IgD-negative memory B cell (primary cell): ENCODE measurements around the gene NFATC3. TPM values are rescaled to one million over a fixed set of nuclear protein-coding genes. Genes with fewer than 3 reads are reported as not detected.

Experiments
- H3K27ac Mint-ChIP-seq, 3 donors: one replicate each; pipeline ENCODE4 v1.8.0; 2020 to 2022; ENCODE audit warnings: mild to moderate bottlenecking in 3 of 3, mixed read lengths in 3 of 3, moderate library complexity in 1 of 3
- H3K27me3 Mint-ChIP-seq: one replicate; pipeline ENCODE4 v1.8.0; 2021; ENCODE audit warnings: mixed read lengths
- H3K36me3 Mint-ChIP-seq: one replicate; pipeline ENCODE4 v1.8.0; 2020; ENCODE audit warnings: mild to moderate bottlenecking, mixed read lengths
- H3K4me1 Mint-ChIP-seq, 3 donors: one replicate each; pipeline ENCODE4 v1.8.0; 2020 to 2022; ENCODE audit warnings: mixed read lengths in 3 of 3, mild to moderate bottlenecking in 1 of 3
- H3K4me3 Mint-ChIP-seq, 4 donors: one replicate each; pipeline ENCODE4 v1.8.0; 2020 to 2022; ENCODE audit warnings: mild to moderate bottlenecking in 4 of 4, mixed read lengths in 4 of 4, moderate library complexity in 3 of 4
- H3K9me3 Mint-ChIP-seq, 3 donors: one replicate each; pipeline ENCODE4 v1.8.0; 2020 to 2021; ENCODE audit warnings: mixed read lengths in 3 of 3, mild to moderate bottlenecking in 1 of 3
- polyA plus RNA-seq: library from polyadenylated mRNA; unstranded; fragments of 300-500 nt; fragmentation: Illumina TruSeq; gene quantifications from one replicate; pipeline ENCODE4 v1.2.3, GENCODE V29; 2021

The NFATC3 gene
- polyA plus RNA-seq, 1 donor from 2014 or later, result 47.2 TPM

DNA sequence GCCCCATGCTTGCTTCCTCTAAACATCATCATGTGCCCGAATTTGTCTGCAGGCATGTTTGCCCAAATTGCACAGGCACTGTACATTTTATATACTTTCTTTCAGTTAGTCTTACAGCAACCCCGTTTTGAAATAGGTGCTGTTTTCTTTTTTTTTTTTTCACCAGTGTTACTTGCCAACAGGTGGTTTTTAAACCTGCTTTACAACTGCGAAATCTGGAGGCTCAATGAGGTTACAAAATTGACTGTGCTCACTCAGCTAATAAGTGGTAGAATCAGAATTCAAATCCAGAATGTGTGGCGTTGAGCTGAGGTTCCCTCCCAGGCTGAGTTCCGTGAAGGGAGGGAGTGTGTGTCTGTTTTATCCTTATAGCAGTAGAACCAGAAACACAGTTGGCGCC lies 165.8 kb downstream of the NFATC3 start:
- Mint-ChIP-seq H3K27ac (no peak overlapping the region), H3K4me3 (no peak overlapping the region), H3K4me1 (peaks cover 4 to 11% (median 8%) of the 10 kb centered on the region in 3 donors)

DNA sequence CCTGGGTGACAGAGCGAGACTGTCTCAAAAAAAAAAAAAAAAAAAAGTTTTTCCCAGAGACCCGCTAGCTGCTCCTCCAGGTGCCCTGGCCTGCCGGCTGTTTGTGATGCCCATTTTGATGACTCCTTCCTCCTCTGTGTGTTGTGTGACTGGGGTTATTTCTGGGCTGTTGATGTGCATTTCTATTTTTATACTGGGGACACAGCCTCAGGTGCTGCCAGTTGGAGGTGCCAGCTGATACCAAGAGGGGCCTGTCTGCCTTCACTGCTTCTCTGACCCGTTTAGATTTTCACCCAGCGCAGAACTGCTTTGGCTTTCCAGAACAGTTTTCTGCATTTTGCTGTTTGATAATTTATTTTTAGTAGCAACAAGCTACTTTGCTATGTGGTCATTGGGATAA lies 166.7 kb downstream of the NFATC3 start:
- Mint-ChIP-seq H3K9me3 (no peaks in the 10 kb centered on the region), H3K4me1 (peaks cover 2 to 6% (median 4%) of the 10 kb centered on the region in 3 donors), H3K27ac (no peak overlapping the region), H3K27me3 (no peaks in the 10 kb centered on the region), H3K36me3 (peaks cover 4% of the 10 kb centered on the region), H3K4me3 (peak overlapping the region in 1 of 4 donors; percentile 71)

More for the DNA sequence above, 165.8 kb downstream of the NFATC3 start:
- no peaks in the 10 kb centered on the region for H3K9me3 Mint-ChIP-seq
- peaks cover 4% of the 10 kb centered on the region for H3K36me3 Mint-ChIP-seq
- H3K27me3 Mint-ChIP-seq, result no peaks in the 10 kb centered on the region

DNA sequence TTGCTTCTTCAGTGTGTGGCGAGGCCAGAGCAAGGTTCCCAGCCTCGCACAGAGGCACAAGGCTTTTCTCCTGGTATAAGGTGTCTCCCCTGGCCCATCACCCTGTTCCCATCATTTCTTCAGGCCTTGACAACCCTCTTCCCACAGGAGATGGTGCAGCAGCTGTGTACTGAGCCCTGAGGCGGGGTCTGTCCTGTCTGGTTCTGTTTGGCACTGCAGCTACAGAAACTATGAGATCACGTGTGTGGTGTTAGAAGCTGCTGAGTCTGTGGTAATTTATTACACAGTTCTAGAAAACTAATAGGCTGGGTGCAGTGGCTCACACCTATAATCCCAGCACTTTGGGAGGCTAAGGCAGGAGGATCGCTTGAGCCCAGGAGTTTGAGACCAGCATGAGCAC lies 167.2 kb downstream of the NFATC3 start:
- Mint-ChIP-seq H3K4me3 (peak overlapping the region in 1 of 4 donors; percentile 71), H3K9me3 (no peaks in the 10 kb centered on the region), H3K27me3 (no peaks in the 10 kb centered on the region), H3K4me1 (peaks cover 5 to 8% (median 7%) of the 10 kb centered on the region in 3 donors), H3K27ac (no peak overlapping the region), H3K36me3 (peaks cover 4% of the 10 kb centered on the region)

DNA sequence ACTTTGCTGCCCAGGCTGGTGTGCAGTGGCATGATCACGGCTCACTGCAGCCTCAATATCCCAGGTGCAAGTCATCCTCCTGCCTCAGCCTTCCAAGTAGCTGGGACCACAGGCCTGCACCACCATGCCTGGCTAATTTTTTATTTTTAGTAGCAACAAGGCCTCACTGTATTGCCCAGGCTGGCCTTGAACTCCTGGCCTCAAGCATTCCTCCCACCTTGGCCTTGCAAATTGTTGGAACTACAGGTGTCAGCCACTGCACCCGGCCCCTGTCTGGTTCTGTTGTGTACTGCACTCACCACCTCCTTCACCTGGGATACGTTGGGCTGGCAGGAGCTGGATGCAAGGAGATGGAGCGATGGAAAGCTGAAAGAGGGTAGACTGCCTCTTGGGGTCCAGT lies 168.6 kb downstream of the NFATC3 start:
- Mint-ChIP-seq H3K4me3 (no peak overlapping the region), H3K27ac (no peak overlapping the region), H3K36me3 (peaks cover 4% of the 10 kb centered on the region), H3K9me3 (no peaks in the 10 kb centered on the region), H3K27me3 (no peaks in the 10 kb centered on the region), H3K4me1 (peaks cover 10 to 16% (median 13%) of the 10 kb centered on the region in 3 donors)

DNA sequence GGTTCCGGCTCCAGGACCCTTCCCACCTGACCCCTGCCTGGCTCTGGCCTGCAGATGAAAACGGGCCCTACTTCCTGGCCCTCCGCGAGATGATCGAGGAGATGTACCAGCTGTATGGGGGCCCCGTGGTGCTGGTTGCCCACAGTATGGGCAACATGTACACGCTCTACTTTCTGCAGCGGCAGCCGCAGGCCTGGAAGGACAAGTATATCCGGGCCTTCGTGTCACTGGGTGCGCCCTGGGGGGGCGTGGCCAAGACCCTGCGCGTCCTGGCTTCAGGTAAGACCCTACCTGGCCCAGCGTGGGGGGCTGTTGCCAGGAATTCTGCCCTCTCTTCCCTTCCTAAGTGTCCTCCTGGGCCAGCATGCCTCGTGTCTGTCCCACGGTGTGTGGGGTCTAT lies 170.5 kb downstream of the NFATC3 start:
- Mint-ChIP-seq H3K4me3 (no peak overlapping the region), H3K9me3 (no peaks in the 10 kb centered on the region), H3K27ac (no peak overlapping the region), H3K27me3 (no peaks in the 10 kb centered on the region), H3K36me3 (peaks cover 6% of the 10 kb centered on the region), H3K4me1 (peaks cover 10 to 17% (median 13%) of the 10 kb centered on the region in 3 donors)

DNA sequence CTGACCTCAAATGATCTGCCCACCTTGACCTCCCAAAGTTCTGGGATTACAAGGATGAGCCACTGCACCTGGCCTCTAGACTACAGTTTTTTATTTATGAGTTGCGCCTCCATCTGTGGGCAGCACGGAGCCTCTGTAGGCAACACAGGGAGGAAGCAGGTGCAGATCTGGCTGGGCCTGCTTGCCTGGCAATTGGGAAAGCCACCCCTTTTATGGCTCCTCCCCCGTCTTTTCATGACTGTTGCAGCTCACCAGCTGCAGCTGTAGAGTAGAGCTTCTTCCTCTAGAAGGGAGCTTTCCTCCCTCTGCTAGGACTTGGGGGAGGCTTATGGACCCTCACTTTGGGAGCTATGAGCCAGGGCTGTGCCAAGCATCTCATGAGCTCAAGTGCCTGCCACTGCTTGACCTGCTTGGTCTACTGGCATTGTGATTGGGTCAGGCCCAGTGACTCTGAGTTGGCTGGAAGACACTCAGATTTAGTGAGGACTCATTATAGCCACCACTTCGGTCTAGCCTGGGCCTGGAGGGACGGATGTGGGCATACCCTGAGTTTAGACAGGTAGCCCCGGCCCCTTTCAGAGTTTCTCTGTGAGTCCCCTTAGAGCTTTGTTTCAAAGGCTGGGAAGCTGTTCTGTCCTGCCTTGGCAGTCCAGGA lies 172.2 kb downstream of the NFATC3 start:
- Mint-ChIP-seq H3K27me3 (no peaks in the 10 kb centered on the region), H3K27ac (peak overlapping the region; percentile 16 to 89 (median 47)), H3K9me3 (no peaks in the 10 kb centered on the region), H3K4me3 (peak overlapping the region in 3 of 4 donors; percentile 41 to 56 (median 51)), H3K36me3 (peaks cover 5% of the 10 kb centered on the region), H3K4me1 (peaks cover 12 to 21% (median 15%) of the 10 kb centered on the region in 3 donors)

DNA sequence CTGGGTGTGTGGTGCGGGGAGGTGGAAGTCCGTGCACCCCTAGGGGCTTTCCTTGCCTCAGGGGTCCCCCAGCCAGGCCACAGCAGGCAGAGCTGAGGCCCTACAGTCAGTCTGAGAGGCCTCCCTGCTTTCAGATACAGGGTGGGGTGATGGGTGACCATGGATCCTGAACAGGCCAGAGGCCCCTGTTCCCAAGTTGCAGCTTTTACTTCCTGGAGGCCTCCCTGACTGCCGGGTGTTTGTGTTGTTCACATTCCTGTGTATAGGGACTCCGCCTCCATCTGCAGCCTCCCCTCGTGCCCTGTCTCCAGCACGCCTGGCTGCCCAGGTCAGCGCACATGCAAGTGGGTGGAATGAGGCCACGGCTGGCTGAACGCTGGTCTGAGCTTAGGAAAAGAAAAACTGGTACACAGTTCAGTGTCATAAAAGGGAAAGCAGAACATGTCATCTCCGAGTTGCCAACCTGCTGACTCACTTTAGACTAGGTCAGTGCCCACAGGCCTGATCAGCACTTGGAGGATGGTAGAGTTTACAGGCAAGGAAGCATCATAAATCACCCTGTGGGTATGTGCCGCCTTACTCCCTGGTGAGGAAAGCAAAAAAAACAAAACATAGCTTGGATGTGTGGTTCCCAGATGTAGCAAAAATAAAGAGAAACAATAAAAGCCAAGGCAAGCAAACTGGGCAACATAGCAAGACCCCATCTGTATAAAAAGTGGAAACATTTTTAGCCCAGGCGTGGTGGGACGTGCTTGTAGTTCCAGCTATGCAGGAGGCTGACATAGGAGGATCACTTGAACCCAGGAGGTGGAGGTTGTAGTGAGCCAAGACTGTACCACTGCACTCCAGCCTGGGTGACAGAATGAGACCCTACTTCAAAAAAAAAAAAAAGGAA lies 173.0 kb downstream of the NFATC3 start:
- no peaks in the 10 kb centered on the region for H3K27me3 Mint-ChIP-seq
- peak overlapping the region; percentile 16 to 89 (median 47) for H3K27ac Mint-ChIP-seq
- H3K36me3 Mint-ChIP-seq, result peaks cover 4% of the 10 kb centered on the region
- peak overlapping the region in 2 of 4 donors; percentile 57 to 82 for H3K4me3 Mint-ChIP-seq
- peaks cover 12 to 21% (median 15%) of the 10 kb centered on the region in 3 donors for H3K4me1 Mint-ChIP-seq
- no peaks in the 10 kb centered on the region for H3K9me3 Mint-ChIP-seq

DNA sequence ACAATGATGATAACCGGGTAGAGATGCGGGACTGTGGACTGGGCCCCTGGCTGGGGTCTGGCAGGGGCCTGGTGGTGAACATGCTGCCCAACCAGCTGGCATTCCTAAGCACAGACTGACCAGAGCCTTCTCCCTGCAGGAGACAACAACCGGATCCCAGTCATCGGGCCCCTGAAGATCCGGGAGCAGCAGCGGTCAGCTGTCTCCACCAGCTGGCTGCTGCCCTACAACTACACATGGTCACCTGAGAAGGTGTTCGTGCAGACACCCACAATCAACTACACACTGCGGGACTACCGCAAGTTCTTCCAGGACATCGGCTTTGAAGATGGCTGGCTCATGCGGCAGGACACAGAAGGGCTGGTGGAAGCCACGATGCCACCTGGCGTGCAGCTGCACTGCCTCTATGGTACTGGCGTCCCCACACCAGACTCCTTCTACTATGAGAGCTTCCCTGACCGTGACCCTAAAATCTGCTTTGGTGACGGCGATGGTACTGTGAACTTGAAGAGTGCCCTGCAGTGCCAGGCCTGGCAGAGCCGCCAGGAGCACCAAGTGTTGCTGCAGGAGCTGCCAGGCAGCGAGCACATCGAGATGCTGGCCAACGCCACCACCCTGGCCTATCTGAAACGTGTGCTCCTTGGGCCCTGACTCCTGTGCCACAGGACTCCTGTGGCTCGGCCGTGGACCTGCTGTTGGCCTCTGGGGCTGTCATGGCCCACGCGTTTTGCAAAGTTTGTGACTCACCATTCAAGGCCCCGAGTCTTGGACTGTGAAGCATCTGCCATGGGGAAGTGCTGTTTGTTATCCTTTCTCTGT lies 174.0 kb downstream of the NFATC3 start:
- no peaks in the 10 kb centered on the region for H3K9me3 Mint-ChIP-seq
- peaks cover 2% of the 10 kb centered on the region for H3K36me3 Mint-ChIP-seq
- no peak overlapping the region for H3K27ac Mint-ChIP-seq
- H3K4me3 Mint-ChIP-seq, result peak overlapping the region in 1 of 4 donors; percentile 57
- peaks cover 17 to 29% (median 17%) of the 10 kb centered on the region in 3 donors for H3K4me1 Mint-ChIP-seq
- no peaks in the 10 kb centered on the region for H3K27me3 Mint-ChIP-seq

DNA sequence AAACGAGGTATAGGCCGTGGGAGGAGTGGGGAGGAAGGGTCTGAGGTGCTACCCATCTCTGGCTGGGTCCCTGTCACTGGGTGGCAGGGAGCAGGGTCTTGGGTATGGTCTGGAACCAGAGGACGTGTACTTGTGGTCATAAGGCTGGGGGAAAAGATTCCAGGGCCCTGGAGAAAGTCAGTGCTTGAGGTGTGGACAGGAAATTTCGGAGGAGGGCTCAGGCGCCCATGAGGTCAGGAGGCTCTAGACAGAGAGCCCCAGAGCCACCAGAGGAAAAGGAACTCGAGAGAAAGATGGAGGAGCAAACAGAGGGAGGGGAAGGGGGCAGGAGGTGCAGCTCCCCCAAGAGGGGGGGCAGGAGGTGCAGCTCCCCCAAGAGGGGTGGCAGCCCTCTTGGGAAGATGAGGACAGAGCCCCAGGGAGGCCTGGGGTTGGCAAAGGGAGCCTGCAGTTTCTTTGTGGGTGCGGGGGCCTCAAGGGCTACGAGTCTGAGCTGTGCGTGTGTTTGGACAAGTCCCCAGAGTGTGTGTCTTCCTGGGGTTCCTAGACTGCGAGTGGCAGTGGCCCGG lies 178.5 kb downstream of the NFATC3 start:
- Mint-ChIP-seq H3K27me3 (no peaks in the 10 kb centered on the region), H3K4me3 (peak overlapping the region; percentile 90 to 99 (median 95)), H3K27ac (peak overlapping the region; percentile 96 to 98 (median 97)), H3K36me3 (peaks cover 2% of the 10 kb centered on the region), H3K4me1 (peaks cover 21 to 34% (median 30%) of the 10 kb centered on the region in 3 donors), H3K9me3 (no peaks in the 10 kb centered on the region)

DNA sequence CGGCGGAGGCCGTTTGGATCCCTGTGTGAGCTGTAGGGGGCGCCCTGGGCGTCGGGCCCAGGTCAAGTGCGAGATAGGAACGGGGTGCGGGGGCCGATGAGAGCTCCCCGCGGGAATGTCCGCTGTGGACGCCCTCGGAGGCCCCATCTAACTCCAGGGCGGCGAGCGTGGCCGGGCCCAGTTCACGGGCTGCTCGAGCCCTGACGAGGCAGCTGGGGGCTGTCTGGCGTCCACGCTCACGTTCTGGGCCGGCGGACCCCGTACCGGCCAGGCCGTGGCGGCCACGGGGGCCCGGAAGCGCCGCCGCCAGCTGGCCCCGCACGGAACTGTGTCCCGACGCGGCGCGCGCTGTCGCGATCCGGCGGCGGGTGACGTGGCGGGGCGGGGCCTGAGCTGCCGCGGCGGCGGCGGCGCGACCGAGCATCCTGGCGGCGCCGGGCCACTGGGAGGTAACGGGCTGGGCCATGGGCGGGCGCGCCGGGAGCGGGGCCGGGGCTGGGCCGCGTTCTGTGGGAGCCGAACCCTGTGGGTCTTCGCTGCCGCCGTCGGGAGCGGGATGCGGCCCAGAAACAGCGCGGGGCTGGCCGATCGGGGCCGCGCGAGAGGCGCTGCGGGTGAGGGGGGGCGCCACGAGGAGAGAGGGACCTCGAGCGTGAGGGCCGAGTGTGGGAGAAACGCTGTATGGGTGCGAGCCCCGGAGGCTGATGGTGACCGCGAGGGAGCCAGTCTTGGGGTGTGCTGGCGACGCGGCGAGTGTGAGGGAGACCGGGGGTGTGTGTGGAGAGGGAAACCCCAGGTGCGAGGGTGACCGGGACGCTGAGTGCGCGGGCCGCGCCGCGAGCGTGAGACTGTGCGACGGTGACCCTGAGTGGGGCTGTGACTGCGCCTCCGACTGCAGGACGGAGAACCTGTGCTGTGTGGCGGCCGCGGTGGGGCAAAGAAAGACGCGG lies 179.2 kb downstream of the NFATC3 start, which contains the start of gene SLC7A6:
SLC7A6 (plus strand) TSS at position 399 of the 950 bp plus-strand sequence. CDS start 10,201 bp downstream, outside the sequence.
- Mint-ChIP-seq H3K4me3 (peak within 1 kb of the TSS; percentile 94 to 99 (median 98)), H3K27ac (peak within 1 kb of the TSS; percentile 96 to 98 (median 97)), H3K27me3 (no peaks in the 10 kb centered on the region), H3K9me3 (no peaks in the 10 kb centered on the region), H3K4me1 (peaks cover 27 to 36% (median 35%) of the 10 kb centered on the region in 3 donors), H3K36me3 (peaks cover 2% of the 10 kb centered on the region)

DNA sequence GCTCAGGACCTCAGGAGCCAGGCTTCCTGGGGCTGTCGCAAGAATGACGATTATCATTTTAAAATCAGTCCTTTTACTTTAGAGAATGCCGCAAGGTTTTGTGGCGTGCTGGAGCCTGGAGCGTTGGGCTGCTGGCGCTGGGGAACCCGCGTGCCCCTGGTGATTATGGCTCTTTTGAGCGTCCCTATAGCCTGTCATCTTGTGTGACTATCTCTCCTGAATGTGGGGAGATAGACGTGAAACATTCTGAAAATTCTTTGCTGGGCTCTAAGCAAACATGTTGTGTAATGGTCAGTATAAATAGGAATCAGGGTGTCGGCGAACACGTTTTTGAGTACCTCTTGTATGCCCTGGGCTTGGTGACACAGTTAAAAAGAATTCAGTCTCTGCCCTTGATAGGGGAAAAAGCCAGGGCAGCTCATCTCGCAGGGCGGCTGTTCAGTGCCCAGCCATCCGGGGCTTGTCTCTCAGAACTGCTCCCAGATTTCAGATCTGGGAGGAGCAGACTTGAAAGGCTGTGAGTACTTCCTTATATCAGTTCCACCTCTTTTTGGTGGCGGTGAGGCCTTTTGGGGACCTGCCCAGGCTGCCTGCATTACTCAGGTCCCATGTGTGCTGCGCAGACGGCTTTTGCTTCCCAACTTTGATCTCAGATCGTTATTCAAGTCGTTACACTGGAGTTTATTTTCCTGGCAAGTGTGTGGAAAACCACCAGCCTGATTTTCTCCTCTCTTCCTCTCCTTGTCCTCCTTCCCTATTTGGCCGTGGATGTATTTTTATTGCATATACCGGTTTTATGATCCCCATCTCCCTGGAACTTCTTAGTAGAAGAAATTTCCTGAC lies 180.1 kb downstream of the NFATC3 start:
- Mint-ChIP-seq H3K4me1 (peaks cover 28 to 41% (median 37%) of the 10 kb centered on the region in 3 donors), H3K27me3 (no peaks in the 10 kb centered on the region), H3K27ac (peak overlapping the region; percentile 96 to 98 (median 97)), H3K9me3 (no peaks in the 10 kb centered on the region), H3K4me3 (peak overlapping the region; percentile 94 to 99 (median 98)), H3K36me3 (no peaks in the 10 kb centered on the region)

DNA sequence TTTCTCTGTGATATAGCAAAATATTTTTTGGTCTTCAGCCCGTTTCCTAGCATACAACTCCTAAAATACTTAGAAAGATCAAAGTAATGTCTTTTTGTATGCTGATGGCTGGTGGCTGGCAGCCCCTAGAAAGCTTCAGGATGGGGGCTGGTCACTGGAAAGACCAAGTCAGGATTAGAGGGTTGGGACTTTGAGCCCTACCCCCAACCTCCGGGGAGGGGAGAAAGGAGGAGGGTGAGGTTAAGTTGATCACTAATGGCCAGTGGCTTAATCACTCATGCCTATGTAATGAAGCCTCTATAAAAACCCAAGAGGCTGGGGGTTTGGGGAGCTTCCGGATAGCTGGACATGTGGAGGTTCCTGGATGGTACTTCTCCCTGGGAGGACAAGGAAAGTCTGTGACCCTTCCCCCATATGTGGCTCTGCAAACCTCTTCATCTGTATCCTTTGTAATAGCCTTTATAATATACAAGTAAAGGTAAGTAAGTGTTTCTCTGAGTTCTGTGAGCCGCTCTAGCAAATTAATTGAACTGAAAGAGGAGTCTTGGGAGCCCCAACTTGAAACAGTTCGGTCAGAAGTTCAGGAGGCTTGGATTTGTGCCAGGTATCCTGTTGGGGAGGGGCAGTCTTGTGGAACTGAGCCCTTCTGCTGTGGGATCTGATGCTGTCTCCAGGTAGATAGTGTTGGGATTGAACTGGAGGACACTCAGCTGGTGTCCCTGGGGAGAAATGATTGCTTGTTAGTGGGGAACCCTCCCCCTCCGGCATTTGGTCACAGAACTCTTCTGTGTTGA lies 182.6 kb downstream of the NFATC3 start:
- peak overlapping the region in 2 of 3 donors; percentile 47 to 85 for H3K27ac Mint-ChIP-seq
- no peaks in the 10 kb centered on the region for H3K27me3 Mint-ChIP-seq
- peak overlapping the region in 1 of 4 donors; percentile 35 for H3K4me3 Mint-ChIP-seq
- peaks cover 1% of the 10 kb centered on the region for H3K36me3 Mint-ChIP-seq
- no peaks in the 10 kb centered on the region for H3K9me3 Mint-ChIP-seq
- H3K4me1 Mint-ChIP-seq, result peaks cover 35 to 43% (median 42%) of the 10 kb centered on the region in 3 donors
